Ishikawa (cell line): Measurements from ENCODE around the gene CELSR1.

ENCODE experiments used
- CEBPB ChIP-seq: IDR thresholded peaks from 2 replicates; pipeline ENCODE4 v1.6.1; 2012
- CREB1 ChIP-seq: IDR thresholded peaks from 2 replicates; pipeline ENCODE4 v1.6.1; 2012; ENCODE audit warnings: low read depth
- EGR1 ChIP-seq: IDR thresholded peaks from 2 replicates; pipeline ENCODE4 v1.6.1; 2012
- EP300 ChIP-seq: IDR thresholded peaks from 2 replicates; pipeline ENCODE4 v1.6.1; 2012; ENCODE audit warnings: borderline replicate concordance
- FOXM1 ChIP-seq: IDR thresholded peaks from 2 replicates; pipeline ENCODE4 v1.6.1; 2012; ENCODE audit warnings: low read depth, borderline replicate concordance
- MAX ChIP-seq: IDR thresholded peaks from 2 replicates; pipeline ENCODE4 v1.6.1; 2012
- NFIC ChIP-seq: IDR thresholded peaks from 2 replicates; pipeline ENCODE4 v1.6.1; 2012
- RAD21 ChIP-seq: IDR thresholded peaks from 2 replicates; pipeline ENCODE4 v1.6.1; 2012; ENCODE audit warnings: low read depth
- REST ChIP-seq: IDR thresholded peaks from 2 replicates; pipeline ENCODE4 v1.6.1; 2012; ENCODE audit warnings: low read depth, mild to moderate bottlenecking
- TAF1 ChIP-seq: IDR thresholded peaks from 2 replicates; pipeline ENCODE4 v1.6.1; 2012; ENCODE audit warnings: low read depth, mild to moderate bottlenecking
- TCF12 ChIP-seq: IDR thresholded peaks from 2 replicates; pipeline ENCODE4 v1.6.1; 2012; ENCODE audit warnings: low read depth
- TEAD4 ChIP-seq: IDR thresholded peaks from 2 replicates; pipeline ENCODE4 v1.6.1; 2012
- USF1 ChIP-seq: IDR thresholded peaks from 2 replicates; pipeline ENCODE4 v1.6.1; 2012
- YY1 ChIP-seq: IDR thresholded peaks from 2 replicates; pipeline ENCODE4 v1.6.1; 2012; ENCODE audit warnings: low read depth
- ZBTB7A ChIP-seq: IDR thresholded peaks from 2 replicates; pipeline ENCODE4 v1.6.1; 2012; ENCODE audit warnings: low read depth

Gene CELSR1

GRCh38 chr22:46459347-46460065, 77.9 kb downstream of the CELSR1 start:
- TF ChIP-seq TCF12 = no peak
- no peak for TF ChIP-seq EGR1
- no peak for TF ChIP-seq YY1
- TF ChIP-seq TAF1 = no peak
- TF ChIP-seq RAD21 = no peak
- no peak for TF ChIP-seq FOXM1
- no peak for TF ChIP-seq CREB1

- no peak for TF ChIP-seq MAX
- no peak for TF ChIP-seq CREB1
- TF ChIP-seq CEBPB = no peak
- no peak for TF ChIP-seq ZBTB7A
- TF ChIP-seq FOXM1 = no peak
- TF ChIP-seq USF1 = no peak
These were observed 78.9 kb downstream of the CELSR1 start for GRCh38 chr22:46458525-46458924.

- no peak for TF ChIP-seq USF1
- TF ChIP-seq TEAD4 = no peak
- TF ChIP-seq ZBTB7A = no peak
- no peak for TF ChIP-seq MAX
- TF ChIP-seq CEBPB = no peak
- TF ChIP-seq TAF1 = no peak
- no peak for TF ChIP-seq EGR1
- no peak for TF ChIP-seq FOXM1
- TF ChIP-seq NFIC = no peak
These were observed 79.6 kb downstream of the CELSR1 start for GRCh38 chr22:46457502-46458488.

- TF ChIP-seq MAX = no peak
- TF ChIP-seq TCF12 = no peak
- no peak for TF ChIP-seq FOXM1
- TF ChIP-seq EGR1 = no peak
- no peak for TF ChIP-seq REST
- no peak for TF ChIP-seq CREB1
- no peak for TF ChIP-seq CEBPB
These were observed 80.6 kb downstream of the CELSR1 start for GRCh38 chr22:46456818-46457163.

- TF ChIP-seq CEBPB (no peak), MAX (no peak), CREB1 (no peak), RAD21 (no peak), TAF1 (no peak), YY1 (no peak), REST (no peak), FOXM1 (no peak), USF1 (no peak), EP300 (no peak; the same call in 1 of the 2 replicates), TEAD4 (no peak), TCF12 (no peak), ZBTB7A (no peak), EGR1 (no peak), NFIC (no peak)
These were observed 82.0 kb downstream of the CELSR1 start for GRCh38 chr22:46455446-46455845.
